ENCODE measurements around the gene ACTBL2.
"Not testable (repeated sequence)": the region's sequence is repeated elsewhere in the genome, so short reads cannot be mapped to it uniquely, and the experiment has no call there.

Gene ACTBL2
- 0 to 0.09 reads per million in 2 donors for total RNA-seq

GRCh38 chr5:57482671-57483106, at the start of gene ACTBL2:
TSS of gene ACTBL2 (minus strand) at chr5:57482811. CDS start at chr5:57482707, 104 bp downstream.
- no peak for DNase-seq

- DNase-seq = no peak
These were observed 48.7 kb upstream of the ACTBL2 start for GRCh38 chr5:57531333-57531732.

DNA sequence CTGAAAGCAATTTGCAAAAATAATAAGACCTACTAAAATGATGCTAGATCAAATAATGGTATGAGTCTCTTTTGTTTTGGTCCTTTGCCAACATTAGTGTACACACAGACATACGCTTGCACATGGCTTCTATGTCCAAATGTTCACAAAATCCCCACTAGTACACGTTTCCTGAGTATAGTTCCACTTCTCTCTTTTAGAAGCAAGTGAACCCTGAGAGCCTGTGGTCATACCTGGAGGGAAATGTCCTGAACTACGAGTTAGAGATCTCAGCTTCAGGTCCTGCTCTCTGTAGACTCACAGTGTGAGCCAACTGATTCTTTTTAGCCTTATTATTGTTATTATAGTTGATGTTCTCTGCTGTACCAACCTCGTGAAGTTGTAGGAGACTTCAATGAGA, 47.3 kb upstream of the ACTBL2 start:
- DNase-seq = no peak

DNA sequence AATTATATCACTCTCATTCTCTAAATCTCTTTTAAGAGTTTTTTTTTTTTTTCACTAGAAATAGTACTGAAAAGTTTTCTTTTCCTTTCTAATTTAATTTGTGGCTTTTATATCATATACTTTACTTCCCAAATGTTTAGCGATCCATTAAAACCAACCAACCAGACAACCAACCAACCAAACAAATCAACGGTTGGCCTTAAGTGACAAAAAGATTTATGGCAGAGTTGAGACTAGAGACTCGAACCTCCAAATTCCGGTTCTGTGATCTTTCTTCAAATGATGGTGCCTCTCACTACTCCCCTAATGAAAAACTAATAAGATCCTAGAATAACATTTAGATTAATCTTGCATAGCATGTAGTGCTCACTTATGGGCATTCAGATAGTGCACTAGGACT, 45.3 kb upstream of the ACTBL2 start:
- DNase-seq = no peak

DNA sequence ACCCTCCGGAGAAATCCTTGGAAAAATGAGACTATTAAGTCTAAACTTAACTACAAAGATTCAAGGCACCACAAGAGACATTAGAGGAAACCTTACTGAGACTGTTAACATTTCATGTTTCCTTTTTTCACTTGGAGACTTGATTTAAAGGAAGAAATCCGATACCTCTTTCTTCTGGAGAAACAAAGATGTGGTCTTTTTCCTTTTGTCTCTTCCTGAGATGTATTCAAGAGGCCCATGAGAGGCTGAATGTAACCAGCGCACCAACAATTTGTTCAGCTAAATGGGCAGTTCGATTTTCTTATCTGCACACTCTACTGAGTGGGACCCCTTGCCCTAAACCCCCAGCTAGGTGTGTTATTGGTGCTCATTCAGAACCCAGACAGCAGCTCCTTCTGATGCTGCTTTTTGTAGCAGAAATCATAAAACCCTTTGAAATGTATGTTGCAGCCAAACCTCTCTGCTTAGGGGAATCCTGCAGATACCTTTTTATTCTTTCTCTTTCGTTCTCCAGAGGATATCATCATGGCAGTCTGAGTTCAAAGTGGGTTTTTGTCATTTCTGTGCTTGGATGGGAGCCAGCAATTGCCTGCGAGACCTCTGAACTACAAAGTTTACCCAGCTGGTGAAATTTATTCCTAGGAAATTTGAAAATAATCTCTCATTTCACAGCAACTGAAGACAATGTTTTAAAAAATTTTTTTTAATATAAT, 41.9 kb upstream of the ACTBL2 start:
- DNase-seq = no peak

GRCh38 chr5:57522477-57522876, 39.9 kb upstream of the ACTBL2 start:
- DNase-seq = not testable (repeated sequence)

- DNase-seq = not testable (repeated sequence)
These were observed 35.8 kb upstream of the ACTBL2 start for GRCh38 chr5:57518415-57518814.

DNA sequence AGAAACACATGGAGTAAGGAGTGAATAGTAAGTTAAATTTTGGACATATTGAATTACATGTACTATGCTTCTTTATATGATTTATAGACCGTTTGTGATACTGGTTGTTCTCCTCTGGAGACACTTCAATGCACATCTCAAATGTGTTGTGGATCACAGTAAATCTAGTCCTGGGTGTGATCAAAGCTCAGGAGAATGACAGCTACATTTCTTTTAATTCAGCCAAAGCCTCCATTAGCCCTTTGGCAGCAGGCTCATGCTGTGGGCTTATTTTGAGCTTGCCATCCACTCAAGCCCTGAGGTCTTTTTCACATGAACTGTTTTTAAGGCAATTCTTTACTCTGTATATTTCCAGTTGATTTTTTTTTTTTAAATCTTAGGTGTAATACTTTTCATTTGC, 34.6 kb upstream of the ACTBL2 start:
- DNase-seq = no peak

- DNase-seq = no peak
These were observed 31.2 kb upstream of the ACTBL2 start for GRCh38 chr5:57513785-57514184.

DNA sequence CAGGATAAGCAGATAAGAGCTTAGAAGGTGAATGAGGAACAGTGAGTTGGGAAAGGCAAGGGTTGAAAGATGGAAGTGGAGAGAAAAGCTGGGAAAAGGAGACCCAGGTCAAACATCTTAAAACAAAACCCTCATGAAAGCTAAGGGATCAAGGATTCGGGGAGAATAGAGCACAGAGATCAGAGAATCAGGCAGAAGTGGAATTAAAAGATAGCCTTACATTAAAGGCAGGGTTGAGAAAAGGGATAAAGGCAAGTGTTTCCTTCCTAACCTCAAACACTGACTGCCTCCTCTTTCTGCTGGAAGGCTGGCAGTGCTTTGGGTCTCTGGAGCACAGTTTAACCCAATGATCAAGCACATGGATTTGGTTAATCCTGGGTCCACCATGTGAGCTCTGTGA, 28.7 kb upstream of the ACTBL2 start:
- DNase-seq = no peak

GRCh38 chr5:57509501-57510260, 27.1 kb upstream of the ACTBL2 start:
- DNase-seq = no peak

- DNase-seq = no peak
These were observed 25.6 kb upstream of the ACTBL2 start for GRCh38 chr5:57508211-57508610.

DNA sequence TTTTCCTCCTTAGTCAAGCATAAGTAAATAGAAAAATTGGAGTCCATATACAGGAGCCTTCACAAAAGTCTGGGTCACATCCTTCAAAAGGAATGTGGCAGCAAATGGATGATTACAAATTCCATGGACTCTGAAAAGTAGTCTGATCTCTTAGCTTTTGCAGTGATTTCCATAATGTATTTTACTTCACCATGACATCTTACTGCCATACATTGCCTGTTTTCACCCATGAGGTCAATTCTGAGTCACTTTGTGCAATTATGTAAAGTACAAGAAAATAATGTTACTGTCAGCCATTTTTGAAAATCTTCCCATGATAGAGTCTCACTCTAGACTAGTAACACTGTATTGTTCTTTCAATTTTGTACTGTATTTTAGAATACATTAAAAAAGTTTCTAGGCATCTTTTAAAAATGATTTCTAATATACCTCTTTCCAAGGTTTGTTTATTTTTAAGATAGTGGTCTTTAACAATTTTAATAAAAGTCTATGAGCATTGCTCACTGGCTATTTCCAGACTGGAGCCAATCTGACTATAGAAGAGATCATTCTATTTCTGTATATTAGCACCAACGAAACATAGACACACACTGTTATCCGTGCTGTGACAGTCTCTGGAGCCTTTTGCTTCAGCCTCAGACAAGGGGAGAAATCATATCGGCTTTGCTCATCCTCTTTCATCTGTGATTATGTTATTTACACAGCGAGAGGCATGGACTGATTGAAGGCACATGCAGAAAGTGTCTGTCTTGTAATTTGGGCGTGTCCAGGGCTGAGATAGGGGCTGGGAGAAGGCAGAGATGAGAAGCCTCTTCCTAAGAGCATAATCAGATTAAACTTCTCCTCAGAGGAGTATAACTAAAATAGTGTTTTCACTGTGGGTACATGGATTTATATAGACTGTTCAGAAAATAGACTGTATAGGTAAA, 22.9 kb upstream of the ACTBL2 start:
- DNase-seq = no peak

GRCh38 chr5:57504357-57504756, 21.7 kb upstream of the ACTBL2 start:
- no peak for DNase-seq

- no peak for DNase-seq
These were observed 20.8 kb upstream of the ACTBL2 start for GRCh38 chr5:57503433-57503832.

DNA sequence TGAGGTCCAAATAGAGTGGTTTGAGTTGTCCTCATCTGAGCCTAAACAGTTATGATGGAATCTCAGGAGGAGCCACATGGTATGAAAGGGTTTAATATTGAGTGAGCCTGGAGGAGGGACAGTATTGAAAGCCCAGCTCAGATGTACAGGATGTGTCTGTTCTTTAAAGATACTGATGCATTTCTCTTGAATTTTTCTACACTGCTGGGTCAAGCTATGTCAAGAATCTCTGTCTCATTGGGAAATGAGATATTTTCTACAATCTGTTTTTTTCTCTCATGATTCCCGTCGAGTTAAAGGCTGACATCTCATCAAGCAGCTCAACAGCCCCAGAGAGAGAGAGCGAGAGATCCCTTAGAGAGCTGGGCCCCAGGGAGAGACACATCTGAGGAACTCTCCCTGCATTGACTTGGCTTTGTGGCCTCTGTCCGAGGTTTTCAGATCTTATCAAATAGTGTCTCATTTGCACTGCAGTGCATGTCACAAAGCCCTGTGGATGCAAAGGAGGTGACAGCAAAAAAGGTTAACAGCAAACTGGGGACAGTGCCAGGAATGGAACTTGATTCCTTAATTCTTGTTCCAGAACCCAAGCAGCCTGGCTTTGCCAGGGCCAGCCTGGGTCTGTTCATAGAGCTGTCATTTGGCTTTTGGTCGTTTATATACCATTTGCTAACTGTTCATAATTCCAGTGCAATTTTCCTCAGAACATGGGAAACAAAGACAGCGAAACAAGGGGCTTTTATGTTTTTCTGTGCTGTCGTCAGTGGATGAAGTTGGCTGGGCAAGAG, 19.0 kb upstream of the ACTBL2 start:
- DNase-seq = no peak

GRCh38 chr5:57499262-57500050, 16.8 kb upstream of the ACTBL2 start:
- DNase-seq = no peak

- no peak for DNase-seq
These were observed 15.1 kb upstream of the ACTBL2 start for GRCh38 chr5:57497733-57498132.

DNA sequence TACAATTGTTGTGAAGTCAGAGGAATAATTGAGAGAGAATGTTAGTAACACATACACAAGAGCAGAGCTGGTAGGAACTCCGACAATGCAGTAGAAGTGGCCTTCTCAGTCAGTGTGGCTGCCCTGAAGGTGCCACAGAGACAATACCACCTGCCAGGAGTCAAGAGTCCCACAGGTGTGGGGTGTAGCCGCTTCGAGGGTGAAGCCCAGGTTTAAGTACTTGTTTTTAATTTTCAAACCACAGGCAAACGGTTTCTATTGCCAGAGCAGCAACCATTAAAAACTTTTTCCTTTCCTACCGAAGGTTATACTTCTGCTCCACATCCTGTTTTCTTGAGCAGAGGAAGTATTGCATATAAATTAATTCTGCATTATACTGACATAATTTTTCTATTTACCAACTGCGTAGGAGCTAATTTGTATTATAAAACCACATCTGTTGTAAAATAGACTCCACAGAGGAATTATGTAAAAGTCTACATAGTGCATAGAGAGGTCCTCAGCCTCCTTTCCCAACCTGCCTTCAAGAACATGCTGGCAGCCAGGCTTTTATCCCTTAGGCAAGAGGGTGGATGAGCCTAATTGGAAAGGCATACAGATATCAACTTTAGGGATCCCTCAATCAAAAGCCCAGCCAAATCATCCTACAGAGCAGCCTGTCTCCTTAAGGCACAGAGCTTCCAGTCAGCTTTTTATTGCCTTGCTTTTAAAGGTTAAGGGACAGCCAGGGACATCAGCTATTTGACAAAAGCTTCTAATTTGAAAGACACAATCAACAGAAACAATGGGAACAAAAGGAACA, 12.9 kb upstream of the ACTBL2 start:
- no peak for DNase-seq
